ENCODE data around the gene RET. TPM values are rescaled to one million over a fixed set of nuclear protein-coding genes. Genes with fewer than 3 reads are reported as not detected.

RET gene
- total RNA-seq, 8 experiments from 2014 or later, result 0.36 to 24.1 (median 0.71) TPM

- in situ Hi-C loops (cut with MboI; ENCODE audit: low pct_unique_long_range_greater_than_20kb in 2 of 9, low sequenced_read_pairs in 9 of 9, unreplicated experiment in 9 of 9), result loop anchor here in 6 of 9 experiments (25.0 kb wide), 1 partner anchor 254 kb away; no protein-coding TSS in a partner anchor
- WGBS, 10 experiments, result 71 to 90% (median 80%) methylated on average over 2 to 8 of the region's 10 CpGs; no CpG with 5 or more reads in 6 of the 10 experiments
- no peak for ATAC-seq (replicated peaks in 6 of 8)
These were observed 39.7 kb downstream of the RET start for GRCh38 chr10:43116596-43116995.

GRCh38 chr10:43117031-43117776 is 40.3 kb downstream of the RET start:
- no peak for ATAC-seq (replicated peaks in 6 of 8)
- no peak overlapping the region for H3K27ac ChIP-seq
- no peak overlapping the region for H3K4me3 ChIP-seq
- in situ Hi-C loops (cut with MboI; ENCODE audit: low pct_unique_long_range_greater_than_20kb in 2 of 9, low sequenced_read_pairs in 9 of 9, unreplicated experiment in 9 of 9), result loop anchor here in 6 of 9 experiments (25.0 kb wide), 1 partner anchor 255 kb away; no protein-coding TSS in a partner anchor
- peaks cover 0 to 4% of the 10 kb centered on the region in 2 donors for H3K4me1 ChIP-seq (replicated peaks in 1 of 2)
- WGBS, 10 experiments, result 0 to 63% (median 40%) methylated on average over 1 to 3 of the region's 9 CpGs; no CpG with 5 or more reads in 5 of the 10 experiments

More at GRCh38 chr10:43116596-43116995, 39.7 kb downstream of the RET start:
- Histone ChIP-seq H3K27ac (no peak overlapping the region), H3K4me1 (replicated peaks in 1 of 2) (peaks cover 0 to 4% of the 10 kb centered on the region in 2 donors), H3K4me3 (no peak overlapping the region)

- ATAC-seq (replicated peaks in 6 of 8), result no peak
- Histone ChIP-seq H3K4me1 (replicated peaks in 1 of 2) (peaks cover 0 to 4% of the 10 kb centered on the region in 2 donors), H3K4me3 (no peak overlapping the region), H3K27ac (no peak overlapping the region)
- 80 to 100% (median 88%) methylated on average over 1 to 8 of the region's 18 CpGs; no CpG with 5 or more reads in 4 of the 10 experiments for WGBS, 10 experiments
- in situ Hi-C loops (cut with MboI; ENCODE audit: low pct_unique_long_range_greater_than_20kb in 2 of 9, low sequenced_read_pairs in 9 of 9, unreplicated experiment in 9 of 9), result loop anchor here in 6 of 9 experiments (25.0 kb wide), 1 partner anchor 256 kb away; no protein-coding TSS in a partner anchor
These were observed 41.1 kb downstream of the RET start for GRCh38 chr10:43117777-43118583.

- H3K4me1 ChIP-seq (replicated peaks in 1 of 2), result peaks cover 2 to 4% of the 10 kb centered on the region in 2 donors
- in situ Hi-C loops (cut with MboI; ENCODE audit: low pct_unique_long_range_greater_than_20kb in 2 of 9, low sequenced_read_pairs in 9 of 9, unreplicated experiment in 9 of 9), result loop anchor here in 6 of 9 experiments (25.0 kb wide), 1 partner anchor 257 kb away; no protein-coding TSS in a partner anchor
- 20 to 100% (median 60%) methylated on average over 1 to 5 of the region's 19 CpGs; no CpG with 5 or more reads in 5 of the 10 experiments for WGBS, 10 experiments
- ATAC-seq (replicated peaks in 6 of 8), result no peak
- no peak overlapping the region for H3K27ac ChIP-seq
- no peak overlapping the region for H3K4me3 ChIP-seq
These were observed 42.0 kb downstream of the RET start for GRCh38 chr10:43118631-43119415.

- WGBS, 10 experiments, result 93% methylated on average over 3 of the region's 31 CpGs; no CpG with 5 or more reads in 9 of the 10 experiments
- ATAC-seq (replicated peaks in 6 of 8), result no peak
- Histone ChIP-seq H3K27ac (no peak overlapping the region), H3K4me3 (no peak overlapping the region), H3K4me1 (replicated peaks in 1 of 2) (peaks cover 2 to 4% of the 10 kb centered on the region in 2 donors)
- in situ Hi-C loops (cut with MboI; ENCODE audit: low pct_unique_long_range_greater_than_20kb in 2 of 9, low sequenced_read_pairs in 9 of 9, unreplicated experiment in 9 of 9), result loop anchor here in 6 of 9 experiments (25.0 kb wide), 1 partner anchor 257 kb away; no protein-coding TSS in a partner anchor
These were observed 42.7 kb downstream of the RET start for GRCh38 chr10:43119416-43120115.

GRCh38 chr10:43120116-43120928 is 43.5 kb downstream of the RET start:
- WGBS, 10 experiments, result 0 to 77% (median 65%) methylated on average over 1 to 10 of the region's 19 CpGs; no CpG with 5 or more reads in 4 of the 10 experiments
- Histone ChIP-seq H3K4me3 (no peak overlapping the region), H3K4me1 (replicated peaks in 1 of 2) (peaks cover 2 to 4% of the 10 kb centered on the region in 2 donors), H3K27ac (no peak overlapping the region)
- no peak for ATAC-seq (replicated peaks in 6 of 8)
- in situ Hi-C loops (cut with MboI; ENCODE audit: low pct_unique_long_range_greater_than_20kb in 2 of 9, low sequenced_read_pairs in 9 of 9, unreplicated experiment in 9 of 9), result loop anchor here in 6 of 9 experiments (25.0 kb wide), 1 partner anchor 258 kb away; no protein-coding TSS in a partner anchor

GRCh38 chr10:43120929-43121314 is 44.1 kb downstream of the RET start:
- no peak overlapping the region for H3K4me3 ChIP-seq
- 40 to 61% (median 53%) methylated on average over 1 to 3 of the region's 3 CpGs; no CpG with 5 or more reads in 6 of the 10 experiments for WGBS, 10 experiments
- peak in 2 of 8 experiments; percentile 30 to 42 for ATAC-seq (replicated peaks in 6 of 8)
- peaks cover 2 to 4% of the 10 kb centered on the region in 2 donors for H3K4me1 ChIP-seq (replicated peaks in 1 of 2)
- in situ Hi-C loops (cut with MboI; ENCODE audit: low pct_unique_long_range_greater_than_20kb in 2 of 9, low sequenced_read_pairs in 9 of 9, unreplicated experiment in 9 of 9), result loop anchor here in 6 of 9 experiments (25.0 kb wide), 1 partner anchor 259 kb away; no protein-coding TSS in a partner anchor
- no peak overlapping the region for H3K27ac ChIP-seq

GRCh38 chr10:43121444-43121843 is 44.6 kb downstream of the RET start:
- Histone ChIP-seq H3K4me1 (replicated peaks in 1 of 2) (peaks cover 2 to 4% of the 10 kb centered on the region in 2 donors), H3K27ac (no peak overlapping the region), H3K4me3 (no peak overlapping the region)
- peak in 2 of 8 experiments; percentile 16 to 19 for ATAC-seq (replicated peaks in 6 of 8)
- in situ Hi-C loops (cut with MboI; ENCODE audit: low pct_unique_long_range_greater_than_20kb in 2 of 9, low sequenced_read_pairs in 9 of 9, unreplicated experiment in 9 of 9), result loop anchor here in 6 of 9 experiments (25.0 kb wide), 1 partner anchor 259 kb away; no protein-coding TSS in a partner anchor
- 100% methylated on average over 1 of the region's 1 CpG; no CpG with 5 or more reads in 9 of the 10 experiments for WGBS, 10 experiments

- WGBS, 10 experiments, result 61 to 79% methylated on average over 2 to 3 of the region's 4 CpGs; no CpG with 5 or more reads in 8 of the 10 experiments
- in situ Hi-C loops (cut with MboI; ENCODE audit: low pct_unique_long_range_greater_than_20kb in 2 of 9, low sequenced_read_pairs in 9 of 9, unreplicated experiment in 9 of 9), result loop anchor here in 6 of 9 experiments (25.0 kb wide), 1 partner anchor 260 kb away; no protein-coding TSS in a partner anchor
- ATAC-seq (replicated peaks in 6 of 8), result no peak
- Histone ChIP-seq H3K4me3 (no peak overlapping the region), H3K27ac (no peak overlapping the region), H3K4me1 (replicated peaks in 1 of 2) (peaks cover 2 to 4% of the 10 kb centered on the region in 2 donors)
These were observed 45.2 kb downstream of the RET start for GRCh38 chr10:43122096-43122495.

- Histone ChIP-seq H3K4me3 (no peak overlapping the region), H3K4me1 (replicated peaks in 1 of 2) (peaks cover 2 to 4% of the 10 kb centered on the region in 2 donors), H3K27ac (no peak overlapping the region)
- in situ Hi-C loops (cut with MboI; ENCODE audit: low pct_unique_long_range_greater_than_20kb in 2 of 9, low sequenced_read_pairs in 9 of 9, unreplicated experiment in 9 of 9), result loop anchor here in 6 of 9 experiments (25.0 kb wide), 1 partner anchor 261 kb away; no protein-coding TSS in a partner anchor
- ATAC-seq (replicated peaks in 6 of 8), result peak in 2 of 8 experiments; percentile 20 to 72
- WGBS, 10 experiments, result 17 to 93% (median 77%) methylated on average over 1 to 5 of the region's 7 CpGs; no CpG with 5 or more reads in 1 of the 10 experiments
These were observed 46.0 kb downstream of the RET start for GRCh38 chr10:43122826-43123225.

Measured in motor neuron (in vitro differentiated cells).